ENCODE results near the gene MATN1. TPM values are rescaled to one million over a fixed set of nuclear protein-coding genes. Genes with fewer than 3 reads are reported as not detected.

The MATN1 gene
- total RNA-seq, 1 experiment from 2014 or later, result 0.06 TPM

GRCh38 chr1:30745156-30745833 is 21.9 kb upstream of the MATN1 start:
- DNase-seq (ENCODE audit: low read depth), result no peak

DNA sequence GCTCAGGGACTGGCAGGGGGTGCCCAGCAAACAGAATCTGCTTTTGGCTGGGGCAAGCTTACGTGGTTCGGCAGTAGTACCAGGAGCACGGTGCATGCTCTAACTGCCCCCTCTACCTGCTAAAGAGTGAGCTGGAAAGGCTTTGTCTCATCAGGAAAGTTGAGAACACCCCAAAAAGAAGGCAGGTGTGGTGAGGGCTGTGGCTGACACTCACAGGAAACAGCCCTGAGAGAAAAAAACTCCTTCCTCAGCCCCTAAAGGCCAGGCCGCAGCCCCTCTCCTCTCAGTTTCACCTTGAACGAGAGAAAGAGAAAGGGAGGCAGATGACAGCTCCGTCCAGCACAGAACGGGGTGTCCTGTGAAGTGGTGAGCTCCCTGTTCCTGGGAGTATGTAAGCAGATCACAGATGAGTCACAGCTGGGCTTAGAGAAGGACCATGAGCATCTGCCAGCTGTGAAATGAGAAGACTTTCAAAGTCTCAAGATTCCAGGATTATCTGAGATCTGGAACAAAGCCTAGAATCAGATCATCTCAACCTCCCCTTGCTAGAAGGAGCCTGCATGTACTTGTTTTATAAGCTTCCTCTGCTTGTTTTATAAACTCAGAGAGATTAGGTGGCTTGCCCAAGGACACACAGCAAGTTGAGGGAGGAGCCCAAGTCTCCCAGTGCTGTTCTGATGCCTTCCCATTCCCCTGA is 20.8 kb upstream of the MATN1 start:
- no peak for DNase-seq (ENCODE audit: low read depth)

- DNase-seq (ENCODE audit: low read depth), result no peak
These were observed 20.2 kb upstream of the MATN1 start for GRCh38 chr1:30743584-30744059.

- DNase-seq (ENCODE audit: low read depth), result no peak
These were observed 19.7 kb upstream of the MATN1 start for GRCh38 chr1:30742963-30743559.

DNA sequence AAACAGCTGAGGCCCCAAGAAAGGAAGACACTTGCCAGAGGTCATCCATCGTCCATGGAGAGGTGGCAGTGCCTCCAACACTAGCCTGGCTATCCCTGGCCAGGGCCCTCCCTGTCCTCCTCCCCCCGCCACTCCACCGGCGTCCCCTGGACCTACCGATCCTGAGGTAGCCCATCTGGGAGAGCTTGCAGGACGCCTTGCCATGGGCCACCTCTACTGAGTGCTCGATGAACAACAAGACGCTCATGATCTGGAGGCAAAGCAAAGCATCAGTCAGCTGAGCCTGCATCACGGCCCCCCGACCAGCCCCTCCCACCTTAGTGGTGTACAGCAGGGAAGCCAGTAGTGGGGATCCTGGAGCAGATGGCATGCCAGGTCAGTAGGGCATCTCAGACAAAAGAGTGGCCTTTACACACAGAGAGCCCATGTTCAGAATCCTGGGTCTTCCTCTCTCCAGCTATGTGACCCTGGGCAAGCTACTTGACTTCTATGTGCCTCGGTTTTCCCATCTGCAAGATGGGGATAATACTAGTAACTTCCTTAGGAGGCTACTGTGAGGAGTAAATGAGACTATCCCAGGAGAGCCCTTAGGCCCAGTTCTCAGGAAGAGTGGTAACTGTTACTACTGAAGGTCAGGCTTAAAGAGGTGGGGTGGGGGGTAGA is 19.0 kb upstream of the MATN1 start:
- no peak for DNase-seq (ENCODE audit: low read depth)

DNA sequence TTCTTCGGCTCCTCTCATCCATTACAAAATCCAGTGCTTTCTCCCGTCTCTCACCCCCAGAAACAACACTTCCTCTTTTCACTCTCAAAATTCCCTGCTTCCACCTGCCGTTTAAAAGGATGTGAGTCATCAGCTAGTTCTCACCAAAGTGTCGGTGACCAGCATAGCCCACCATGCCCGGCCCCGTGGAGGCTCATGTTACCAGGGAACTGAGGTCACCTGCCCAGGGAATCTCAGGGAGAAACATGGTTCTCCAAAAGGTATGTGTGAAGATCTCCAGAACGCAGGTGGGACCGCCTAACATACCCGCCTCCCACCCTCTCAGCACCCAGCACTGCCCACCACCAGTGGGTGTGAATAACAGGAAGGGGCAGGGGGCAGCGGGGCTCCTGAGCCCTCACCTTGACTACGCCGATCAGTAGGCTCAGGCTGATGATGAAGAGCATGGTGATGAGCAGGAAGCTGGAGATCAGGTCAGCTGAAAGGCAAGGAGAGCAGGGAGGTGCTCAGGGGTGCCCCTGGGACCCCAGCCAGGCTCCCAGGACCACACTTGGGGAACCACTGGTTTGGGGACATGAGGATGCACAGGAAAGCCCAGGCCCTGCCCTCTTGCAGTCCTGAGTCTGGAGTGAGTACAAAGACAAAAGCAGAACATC is 18.0 kb upstream of the MATN1 start:
- DNase-seq (ENCODE audit: low read depth), result peak; percentile 84

- DNase-seq (ENCODE audit: low read depth), result no peak
These were observed 17.2 kb upstream of the MATN1 start for GRCh38 chr1:30740251-30741238.

DNA sequence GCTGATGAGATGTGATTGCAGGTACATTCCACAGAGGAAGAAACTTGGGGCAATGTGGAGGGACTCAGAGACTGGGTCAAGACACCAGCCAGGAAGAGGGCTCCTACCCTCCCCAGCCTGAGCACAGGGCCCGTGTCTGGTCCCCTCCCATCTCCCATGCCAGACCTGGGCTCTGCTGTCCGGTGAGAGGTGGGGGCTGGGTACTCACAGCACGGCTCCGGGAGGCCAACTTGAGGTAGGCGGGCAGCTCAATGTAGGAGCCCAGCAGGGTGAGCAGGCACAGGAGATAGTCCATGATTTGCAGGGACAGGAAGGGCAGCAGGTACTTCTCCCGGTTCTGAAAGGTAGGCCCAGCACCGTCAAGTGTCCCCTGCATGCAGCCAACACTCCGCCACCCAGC is 16.2 kb upstream of the MATN1 start:
- no peak for DNase-seq (ENCODE audit: low read depth)

DNA sequence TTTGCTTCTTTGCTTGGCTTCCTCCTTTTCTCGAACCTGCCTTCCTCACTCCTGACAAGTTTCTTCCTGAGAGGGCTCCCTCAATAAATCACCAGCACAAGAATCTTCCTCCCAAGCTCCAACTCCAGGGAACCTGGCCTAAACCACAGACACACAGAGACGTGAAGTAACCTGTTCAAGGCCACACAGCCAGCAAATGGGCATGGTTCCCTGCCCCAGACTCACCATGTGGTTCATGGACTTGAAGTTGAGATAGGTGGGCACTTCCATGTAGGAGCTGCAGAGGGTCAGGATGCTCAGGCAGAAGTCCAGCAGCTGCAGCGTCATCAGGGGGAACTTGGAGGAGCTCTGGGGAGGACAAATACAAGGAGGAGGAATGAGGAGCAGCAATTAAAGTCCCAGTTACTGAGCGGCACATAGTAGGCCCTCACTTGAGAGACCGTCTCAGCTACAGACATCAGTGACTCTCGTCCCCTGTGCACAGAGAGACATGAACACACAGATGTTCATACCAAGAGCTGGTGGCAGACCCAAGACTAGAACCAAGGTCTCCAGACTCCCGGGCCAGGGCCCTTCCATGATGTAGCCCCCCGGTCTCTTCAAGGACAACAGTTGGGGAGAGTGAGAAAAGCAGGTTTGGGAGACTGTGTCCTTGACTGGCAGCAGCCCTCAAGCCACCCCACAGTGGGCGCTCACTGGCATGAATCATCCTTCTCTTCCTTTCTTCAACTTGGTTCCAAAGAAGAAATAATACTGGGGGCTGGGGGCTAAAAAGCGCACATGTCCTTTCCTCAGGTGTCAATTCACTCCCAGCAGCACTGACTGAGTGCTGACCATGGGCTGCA is 15.6 kb upstream of the MATN1 start:
- no peak for DNase-seq (ENCODE audit: low read depth)

GRCh38 chr1:30738040-30738714 is 14.8 kb upstream of the MATN1 start:
- DNase-seq (ENCODE audit: low read depth), result no peak

- DNase-seq (ENCODE audit: low read depth), result no peak
These were observed 14.1 kb upstream of the MATN1 start for GRCh38 chr1:30737357-30738039.

GRCh38 chr1:30735668-30736498 is 12.5 kb upstream of the MATN1 start:
- no peak for DNase-seq (ENCODE audit: low read depth)

DNA sequence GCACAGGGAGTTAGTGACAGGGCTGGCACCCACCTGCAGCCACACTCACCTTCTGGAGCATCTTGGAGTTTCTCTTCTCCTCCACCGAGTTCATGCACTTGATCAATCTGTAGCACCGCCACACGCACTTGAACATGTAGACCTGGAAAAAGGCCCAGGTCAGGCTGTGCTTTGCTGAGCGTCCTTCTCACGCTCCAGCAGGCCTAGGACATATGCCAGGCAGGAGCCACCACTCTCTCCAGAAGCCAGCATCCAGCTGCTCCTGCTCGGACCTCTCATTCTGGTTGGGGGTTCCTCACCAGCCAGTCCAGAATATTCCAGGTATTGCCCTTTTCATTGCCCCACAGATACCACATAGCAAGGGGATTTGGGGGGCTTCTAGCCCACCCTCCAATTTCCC is 11.7 kb upstream of the MATN1 start:
- DNase-seq (ENCODE audit: low read depth), result no peak

DNA sequence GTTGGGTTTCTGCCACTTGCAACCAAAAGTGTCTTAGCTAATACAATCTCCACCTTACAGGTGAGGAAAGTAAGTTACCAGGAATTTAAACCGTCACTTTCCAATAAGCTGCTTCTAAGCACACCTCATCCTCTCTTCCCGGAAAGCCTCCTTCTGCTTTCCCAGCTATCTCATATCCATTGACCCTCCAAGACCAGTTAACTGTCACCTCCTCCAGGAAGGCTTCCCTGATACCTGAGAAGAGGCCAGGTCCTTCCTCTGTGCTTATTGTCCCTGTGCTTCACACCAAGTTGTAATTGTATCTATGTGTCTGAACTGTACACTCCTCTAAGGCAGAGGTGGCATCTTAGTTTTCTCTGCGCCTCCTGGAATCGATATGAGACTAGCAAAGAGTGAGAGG is 11.2 kb upstream of the MATN1 start:
- DNase-seq (ENCODE audit: low read depth), result no peak

DNA sequence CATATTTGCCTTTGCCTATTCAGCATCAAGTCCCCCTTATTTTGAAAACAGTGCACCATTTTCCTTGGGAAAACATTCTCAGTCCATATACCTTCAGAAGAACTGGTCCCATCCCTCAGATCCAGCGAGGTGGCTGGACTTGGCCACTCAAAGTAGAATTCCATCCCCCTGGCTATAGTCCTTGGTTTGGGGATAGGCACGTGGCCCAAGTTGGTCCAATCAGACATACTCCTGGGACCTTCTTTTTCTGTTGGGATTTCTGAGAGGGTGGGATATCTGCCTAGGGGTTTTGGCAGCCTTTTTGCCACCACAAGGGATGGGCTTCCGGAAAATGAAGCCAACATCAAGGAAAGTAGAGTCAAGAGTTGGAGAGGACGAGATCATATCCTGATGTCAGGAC is 10.7 kb upstream of the MATN1 start:
- no peak for DNase-seq (ENCODE audit: low read depth)

- no peak for DNase-seq (ENCODE audit: low read depth)
These were observed 10.1 kb upstream of the MATN1 start for GRCh38 chr1:30733493-30733892.

DNA sequence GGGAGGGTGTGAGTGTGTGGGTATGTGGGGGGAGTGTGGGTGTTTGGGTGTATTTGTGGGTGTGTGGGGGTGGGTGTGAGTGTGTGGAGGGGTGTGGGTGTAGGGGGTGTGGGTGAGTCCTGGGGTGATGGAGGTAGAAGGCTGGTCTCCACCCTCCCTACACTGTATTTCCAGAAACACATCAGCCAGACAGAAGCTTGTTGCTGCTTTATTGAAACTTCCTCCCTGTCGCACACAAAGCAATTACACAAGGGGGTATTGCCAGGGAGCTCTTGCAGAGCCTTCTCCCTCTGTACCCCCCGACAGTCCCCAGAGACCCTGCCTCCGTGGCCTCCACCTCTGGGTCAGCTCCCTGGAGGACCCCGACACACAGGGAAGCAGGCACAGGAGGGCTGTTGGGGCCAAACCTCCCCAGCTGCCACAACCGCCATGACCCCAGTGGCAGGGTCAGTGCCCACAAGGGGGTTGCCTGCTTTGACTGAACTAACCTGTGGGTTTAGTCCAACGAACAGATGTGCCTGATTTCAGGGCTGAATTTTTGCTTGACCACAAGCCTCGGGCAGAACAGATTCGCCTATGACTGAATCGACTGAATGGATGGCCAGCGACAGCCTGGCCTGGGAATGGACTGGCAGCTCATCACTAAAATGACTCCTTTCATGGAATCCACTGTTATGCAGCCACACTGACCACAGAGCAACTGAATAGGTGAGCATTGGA is 9.1 kb upstream of the MATN1 start:
- DNase-seq (ENCODE audit: low read depth), result peak; percentile 38

Data from Daoy (cell line).